Thyroid gland (tissue), 4 donors: Measurements from ENCODE around the gene MIXL1.

ENCODE experiments used
- POLR2A ChIP-seq, 2 donors: fragments of 450-650 bp; IDR thresholded peaks; one replicate each; pipeline ENCODE4 v1.6.1; 2017; ENCODE audit warnings: antibody characterized with exemption in 2 of 2, mild to moderate bottlenecking in 2 of 2, moderate library complexity in 1 of 2
- TF ChIP-seq, protein P1 (sequence below), 6 experiments: fragments of 200-600 bp in 3 of 6; fragments of 450-650 bp in 3 of 6; sonication (generic) in 3 of 6; IDR thresholded peaks; one replicate each; pipeline ENCODE4 v1.5.1; 2016 to 2019; ENCODE audit warnings: antibody characterized with exemption in 6 of 6, mild to moderate bottlenecking in 2 of 6, inconsistent platforms in 1 of 6, moderate library complexity in 1 of 6

DNA sequence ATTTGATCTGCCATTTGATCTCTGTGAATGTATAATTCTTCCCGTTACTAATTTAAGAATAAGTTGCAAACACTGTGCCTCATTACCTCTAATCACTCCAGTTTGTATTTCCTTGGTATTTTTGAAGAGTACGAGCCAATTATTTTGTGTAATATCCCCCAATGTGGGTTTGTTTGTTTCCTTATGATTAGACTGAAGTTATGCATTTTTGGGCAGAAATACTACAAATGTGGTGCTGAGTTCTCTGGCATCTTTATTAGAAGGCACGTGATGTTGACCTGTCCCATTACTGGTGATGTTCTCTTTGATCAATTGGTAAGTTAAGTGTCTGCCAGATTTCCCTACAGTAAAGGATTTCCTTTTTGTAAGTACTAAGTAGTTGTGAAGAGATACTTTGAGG, 10.3 kb downstream of the MIXL1 start:
- TF ChIP-seq, protein P1, sequence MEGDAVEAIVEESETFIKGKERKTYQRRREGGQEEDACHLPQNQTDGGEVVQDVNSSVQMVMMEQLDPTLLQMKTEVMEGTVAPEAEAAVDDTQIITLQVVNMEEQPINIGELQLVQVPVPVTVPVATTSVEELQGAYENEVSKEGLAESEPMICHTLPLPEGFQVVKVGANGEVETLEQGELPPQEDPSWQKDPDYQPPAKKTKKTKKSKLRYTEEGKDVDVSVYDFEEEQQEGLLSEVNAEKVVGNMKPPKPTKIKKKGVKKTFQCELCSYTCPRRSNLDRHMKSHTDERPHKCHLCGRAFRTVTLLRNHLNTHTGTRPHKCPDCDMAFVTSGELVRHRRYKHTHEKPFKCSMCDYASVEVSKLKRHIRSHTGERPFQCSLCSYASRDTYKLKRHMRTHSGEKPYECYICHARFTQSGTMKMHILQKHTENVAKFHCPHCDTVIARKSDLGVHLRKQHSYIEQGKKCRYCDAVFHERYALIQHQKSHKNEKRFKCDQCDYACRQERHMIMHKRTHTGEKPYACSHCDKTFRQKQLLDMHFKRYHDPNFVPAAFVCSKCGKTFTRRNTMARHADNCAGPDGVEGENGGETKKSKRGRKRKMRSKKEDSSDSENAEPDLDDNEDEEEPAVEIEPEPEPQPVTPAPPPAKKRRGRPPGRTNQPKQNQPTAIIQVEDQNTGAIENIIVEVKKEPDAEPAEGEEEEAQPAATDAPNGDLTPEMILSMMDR (IDR thresholded peaks at IDR 0.05): no peak
- TF ChIP-seq POLR2A (IDR thresholded peaks at IDR 0.05): no peak
